Glomerular endothelial cell (primary cell): ENCODE data around the gene PHOSPHO1. TPM values are rescaled to one million over a fixed set of nuclear protein-coding genes. Genes with fewer than 3 reads are reported as not detected.

Experiments used
- DNase-seq: peaks from one replicate; pipeline ENCODE4 v3.0.0-alpha.2; 2011; ENCODE audit warnings: low read depth, low spot score; ENCODE audit errors: extremely low read depth
- total RNA-seq: library from RNA; depleted of rRNA; stranded (reverse); fragments of >200 nt; gene quantifications from 2 replicates; pipeline ENCODE4 v1.2.3, GENCODE V29; 2015

PHOSPHO1 gene
- total RNA-seq, 1 donor from 2014 or later = not detected

GRCh38 chr17:49247944-49248343 lies 17.4 kb upstream of the PHOSPHO1 start:
- DNase-seq = no peak

DNA sequence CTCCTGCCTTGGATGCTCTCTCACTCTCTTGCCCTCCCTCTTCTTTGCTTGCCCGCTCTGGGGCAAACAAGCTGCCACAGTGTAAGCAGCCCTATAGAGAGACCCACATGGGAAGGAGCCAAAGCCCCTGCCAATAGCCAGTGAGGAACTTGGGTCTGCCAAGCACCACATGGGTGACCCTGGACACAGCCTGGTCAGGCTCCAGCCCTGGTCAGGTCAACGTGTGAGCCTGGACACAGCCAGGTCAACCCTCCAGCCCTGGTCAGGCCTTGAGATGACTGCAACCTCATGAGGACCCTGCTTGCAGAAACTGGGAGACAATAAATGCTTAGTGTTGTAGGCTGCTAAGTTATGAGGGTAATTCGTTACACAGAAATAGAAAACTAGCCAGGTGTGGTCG lies 14.3 kb upstream of the PHOSPHO1 start:
- DNase-seq = no peak

- no peak for DNase-seq
Measured at GRCh38 chr17:49242813-49243212, 12.2 kb upstream of the PHOSPHO1 start.

DNA sequence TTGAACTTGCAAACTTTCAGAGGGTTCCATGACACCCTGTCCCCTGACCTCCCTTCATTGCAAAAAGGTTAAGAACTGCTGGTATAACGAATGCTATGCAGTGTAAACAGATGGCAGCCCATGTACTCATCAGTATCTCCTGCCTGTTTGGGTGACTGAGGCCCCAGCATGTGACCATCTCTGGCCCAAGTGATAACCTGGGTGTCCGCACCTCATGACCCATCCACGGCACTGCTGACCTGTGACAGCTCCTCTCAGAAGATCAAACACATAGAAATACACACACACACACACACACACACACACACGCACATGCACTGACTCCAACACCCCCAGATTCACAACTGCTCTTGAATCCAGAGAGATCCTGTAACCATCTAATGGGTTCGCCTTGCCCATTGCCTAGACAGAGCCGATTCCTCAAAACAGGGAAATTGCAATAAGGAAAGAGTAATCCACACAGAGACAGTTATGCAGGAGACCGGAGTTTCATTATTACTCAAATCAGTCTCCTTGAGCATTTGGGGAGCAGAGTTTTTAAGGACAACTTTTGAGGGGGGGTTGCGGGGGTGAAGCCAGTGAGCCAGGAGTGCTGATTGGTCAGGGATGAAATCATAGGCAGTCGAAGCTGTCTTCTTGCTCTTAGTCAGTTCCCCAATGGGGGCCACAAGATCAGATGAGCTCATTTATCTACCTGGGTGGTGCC lies 11.3 kb upstream of the PHOSPHO1 start:
- no peak for DNase-seq

DNA sequence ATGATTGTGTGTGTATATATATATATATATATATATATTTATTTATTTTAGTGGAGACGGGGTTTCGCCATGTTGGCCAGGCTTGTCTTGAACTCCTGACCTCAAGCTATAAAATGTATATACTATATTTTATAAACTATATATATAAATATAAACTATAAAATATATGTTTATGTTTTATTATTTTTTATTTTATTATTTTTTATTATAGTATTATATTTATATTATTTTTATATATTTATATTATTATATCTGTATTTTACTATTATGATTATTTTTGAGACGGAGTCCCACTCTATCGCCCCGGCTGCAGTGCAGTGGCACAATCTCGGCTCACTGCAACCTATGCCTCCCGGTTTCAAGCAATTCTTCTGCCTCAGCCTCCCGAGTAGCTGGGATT lies 10.5 kb upstream of the PHOSPHO1 start:
- no peak for DNase-seq

DNA sequence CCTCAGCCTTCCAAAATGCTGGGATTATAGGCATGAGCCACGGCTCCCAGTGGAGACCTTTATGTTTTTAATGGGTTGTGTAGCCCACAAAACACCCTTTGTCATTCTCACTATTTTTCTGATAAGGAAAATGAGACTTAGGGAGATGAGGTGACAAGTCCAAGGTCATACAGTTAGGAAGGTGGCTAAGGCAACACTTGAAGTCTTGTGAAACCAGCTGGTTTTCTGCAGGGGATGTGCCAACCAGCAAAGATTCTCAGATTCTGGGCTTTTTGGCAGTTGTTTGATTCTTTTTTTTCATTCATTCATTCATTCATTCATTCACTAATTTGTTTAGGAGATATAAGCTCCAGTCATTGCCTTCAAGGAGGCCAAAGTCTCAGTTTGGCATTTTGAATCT lies 10.0 kb upstream of the PHOSPHO1 start:
- no peak for DNase-seq

DNA sequence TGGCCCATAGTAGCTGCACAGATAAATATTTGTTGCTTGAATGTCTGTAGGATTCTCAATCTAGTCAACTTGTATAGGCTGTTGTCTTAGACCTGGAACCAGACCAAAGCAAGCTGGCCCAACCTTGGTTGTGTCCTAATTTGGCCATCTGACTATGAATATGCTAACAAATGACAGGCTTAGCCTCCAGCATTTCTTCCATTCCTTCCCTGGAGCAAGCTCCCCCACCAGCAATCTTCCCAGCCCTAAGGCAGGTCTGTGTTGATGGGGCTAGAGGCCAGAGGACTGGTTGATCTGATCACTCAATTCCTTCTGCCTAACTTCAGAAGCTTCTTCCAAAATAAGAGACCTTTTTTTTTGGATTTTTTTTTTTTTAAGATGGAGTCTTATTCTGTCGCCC lies 9.4 kb upstream of the PHOSPHO1 start:
- DNase-seq = no peak

DNA sequence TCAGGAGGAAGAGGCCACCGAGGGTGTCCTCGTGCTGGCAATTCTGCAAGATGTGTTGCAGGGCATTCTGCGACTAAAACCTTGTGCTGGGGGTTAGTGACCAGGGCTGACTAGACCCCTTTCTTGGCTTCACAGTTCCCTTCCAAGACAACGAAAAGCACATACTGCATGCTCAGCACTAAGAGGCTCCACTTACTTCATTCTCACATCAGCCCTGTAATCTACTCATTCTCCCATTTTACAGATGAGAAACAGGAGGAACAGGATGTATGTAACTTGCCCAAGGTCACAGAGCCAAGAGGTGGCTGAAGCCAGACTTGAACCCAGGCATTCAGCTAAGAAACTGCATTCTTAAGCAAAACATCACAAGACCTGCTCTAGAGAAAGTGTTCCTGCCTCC lies 5.3 kb upstream of the PHOSPHO1 start:
- DNase-seq = no peak

DNA sequence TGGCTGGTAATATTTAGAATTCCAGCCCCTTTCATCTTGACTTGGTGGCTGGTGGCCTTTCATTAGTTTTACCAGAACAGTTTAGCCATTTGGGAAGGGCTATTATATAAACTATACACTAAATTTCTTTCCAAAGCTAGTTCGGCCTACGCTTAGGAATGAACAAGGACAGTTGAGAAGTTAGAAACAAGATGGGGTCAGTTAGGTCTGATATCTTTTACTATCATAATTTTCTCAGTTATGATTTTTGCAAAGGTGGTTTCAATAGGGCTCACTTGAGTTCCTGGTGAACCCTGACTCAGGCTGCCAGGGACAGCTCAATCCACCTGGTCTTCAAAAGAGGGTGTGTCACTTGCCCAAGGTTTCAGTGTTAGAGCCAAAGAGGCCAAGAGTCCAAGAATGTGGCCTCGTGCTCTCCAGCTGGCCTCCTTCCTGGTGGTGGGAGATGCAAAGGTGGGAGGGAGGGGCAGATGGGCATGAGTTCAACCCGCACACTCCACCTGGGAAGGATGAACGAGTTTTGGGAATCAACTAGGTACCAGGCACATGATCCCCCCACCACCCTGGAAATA lies 4.0 kb upstream of the PHOSPHO1 start:
- no peak for DNase-seq

GRCh38 chr17:49231563-49231894 lies 942 bp upstream of the PHOSPHO1 start:
- DNase-seq = no peak

DNA sequence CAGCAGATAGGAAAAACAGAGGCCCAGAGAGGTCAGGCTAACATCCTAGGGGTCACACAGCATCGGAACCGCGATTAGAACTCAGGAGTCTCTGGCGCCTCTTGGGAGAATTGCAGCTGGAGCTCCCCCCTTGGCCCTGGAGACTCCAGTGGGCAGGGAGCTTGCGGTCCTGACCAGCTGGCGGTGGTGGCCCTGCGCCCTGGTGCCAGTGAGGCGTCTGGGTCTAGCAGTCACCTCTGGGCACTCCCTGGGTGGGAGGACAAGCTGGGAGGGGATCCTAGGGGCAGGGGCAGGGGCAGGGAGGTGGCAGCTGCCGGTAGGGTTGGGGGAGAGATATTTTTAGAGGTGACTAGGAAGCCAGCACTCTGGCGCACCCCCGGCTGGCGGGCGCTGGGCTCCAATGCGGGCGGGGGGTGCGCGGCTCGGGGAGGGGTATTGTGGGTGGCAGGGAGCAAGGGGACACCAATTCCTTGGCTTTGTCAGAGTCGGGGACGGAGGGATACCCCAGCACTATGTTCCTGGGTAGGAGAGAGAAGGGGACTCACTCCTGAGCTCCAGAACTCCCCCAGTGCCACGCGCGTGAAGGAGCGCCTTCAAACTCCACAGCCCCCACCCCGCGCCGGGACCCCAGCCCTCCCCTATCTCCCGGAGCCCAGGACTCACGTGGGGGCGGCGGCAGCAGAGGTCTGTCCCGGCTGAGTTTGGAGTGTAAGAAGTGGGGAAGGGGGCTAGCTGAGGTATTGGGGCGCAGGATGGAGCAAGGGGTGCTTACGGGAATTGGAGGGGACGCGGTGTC lies 584 bp downstream of the PHOSPHO1 start:
- no peak for DNase-seq

- no peak for DNase-seq
Measured at GRCh38 chr17:49229076-49229804, 1.3 kb downstream of the PHOSPHO1 start.

DNA sequence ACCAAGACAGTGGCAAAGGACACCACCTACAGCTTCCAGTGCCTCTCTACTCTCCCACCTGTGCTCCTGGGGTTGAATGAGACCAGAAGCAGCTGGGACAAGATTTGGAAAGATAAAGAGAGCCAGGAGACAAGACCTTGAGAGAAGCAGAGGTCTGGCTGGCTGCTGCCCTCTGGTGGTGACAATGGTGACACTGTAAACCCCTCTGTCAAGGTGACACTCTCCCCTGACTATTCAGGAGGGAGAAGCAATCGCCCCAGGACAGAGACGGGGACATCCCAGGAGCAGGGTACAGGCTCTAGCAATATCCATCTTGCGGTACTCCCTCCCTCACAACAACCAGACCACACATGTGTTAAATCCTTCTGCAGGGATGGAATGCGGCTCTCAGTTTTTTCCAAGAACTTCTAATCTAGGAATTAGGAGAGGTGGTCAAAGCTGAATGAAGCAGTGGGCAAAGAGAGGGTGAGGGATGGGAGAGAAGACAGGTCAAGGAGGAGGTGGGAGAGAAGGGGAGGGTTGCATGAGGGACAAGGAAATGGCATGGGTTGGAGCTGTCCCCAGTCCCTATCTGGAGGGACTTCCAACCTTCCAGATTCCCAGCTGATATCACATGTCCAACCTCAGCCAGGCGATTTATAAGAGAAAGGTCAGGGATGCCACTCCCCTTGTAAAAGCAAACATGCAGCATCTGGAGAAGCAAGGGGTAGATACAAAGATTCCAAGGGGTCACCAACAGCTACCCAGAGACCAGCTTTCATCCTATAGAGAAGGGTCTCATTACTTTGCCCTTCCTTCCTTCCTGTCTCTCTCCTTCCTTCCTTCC lies 2.9 kb downstream of the PHOSPHO1 start:
- no peak for DNase-seq

DNA sequence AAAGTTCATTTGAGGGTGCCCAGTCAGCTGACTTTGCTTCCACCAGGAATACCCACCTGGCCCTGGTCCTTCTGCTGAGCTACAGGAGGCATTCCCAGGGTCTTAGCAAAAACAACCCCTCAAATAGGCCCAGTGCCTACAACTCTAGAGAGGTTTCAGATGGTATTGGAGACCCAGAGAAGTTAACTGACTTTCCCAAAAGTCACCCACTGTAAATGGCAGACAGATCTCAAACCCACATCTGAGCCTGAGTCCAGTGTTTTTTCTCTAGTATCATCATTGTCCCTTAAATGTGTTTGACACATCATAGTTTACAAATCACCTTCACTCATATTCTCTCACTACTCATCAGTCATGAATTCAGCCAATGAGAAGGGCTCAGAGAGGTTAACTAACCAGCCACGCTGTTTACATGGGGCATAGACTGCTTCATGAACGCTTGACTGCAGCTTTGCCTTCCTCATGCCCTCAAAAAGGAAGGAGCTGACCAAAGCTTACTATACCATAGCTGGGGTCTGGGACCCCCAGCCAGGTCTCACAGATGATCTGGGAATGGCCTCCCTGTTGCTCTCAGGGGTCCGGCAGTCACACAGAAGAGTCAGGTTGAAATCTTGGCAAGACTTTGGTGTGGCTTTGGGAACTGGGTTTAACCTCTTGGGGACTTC lies 3.7 kb downstream of the PHOSPHO1 start:
- no peak for DNase-seq

DNA sequence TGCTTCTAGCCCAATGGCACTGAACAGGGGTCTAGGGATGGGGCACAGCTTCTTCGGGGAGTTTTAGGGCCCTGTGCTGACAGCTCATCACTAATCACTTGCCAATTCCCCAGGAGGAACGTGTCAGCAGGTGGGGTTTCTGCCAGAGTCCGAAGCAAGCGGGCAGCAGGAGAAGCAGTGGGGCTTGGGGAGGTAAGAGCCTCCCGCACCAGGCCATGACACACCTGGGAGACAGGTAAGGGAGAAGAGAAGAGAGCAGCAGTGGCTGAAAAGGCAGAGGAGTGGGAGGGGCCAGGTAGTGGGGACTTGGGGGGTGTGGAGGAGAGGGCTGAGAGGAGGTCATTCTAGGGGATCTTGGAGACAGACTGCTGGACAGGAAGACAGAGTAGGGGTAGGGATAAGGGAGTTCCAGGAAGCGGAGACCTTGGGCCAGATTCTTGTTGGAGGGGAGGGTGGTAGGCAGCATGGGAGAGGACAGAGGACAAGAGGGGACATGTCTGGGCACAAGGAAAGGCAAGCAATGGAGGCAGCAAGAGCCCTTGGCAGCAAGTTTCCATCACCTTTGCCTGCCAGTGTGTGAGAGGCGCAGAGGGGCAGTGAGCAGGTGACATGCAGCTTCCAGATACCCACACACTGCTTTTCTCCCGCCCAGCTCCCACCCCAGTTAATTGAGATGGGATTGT lies 4.9 kb downstream of the PHOSPHO1 start:
- DNase-seq = no peak

- DNase-seq = no peak
Measured at GRCh38 chr17:49224997-49225337, 5.6 kb downstream of the PHOSPHO1 start.

- no peak for DNase-seq
Measured at GRCh38 chr17:49224198-49224996, 6.2 kb downstream of the PHOSPHO1 start.

GRCh38 chr17:49223517-49224197 lies 6.9 kb downstream of the PHOSPHO1 start:
- DNase-seq = no peak
